DMS153 (cell line): ENCODE measurements around the gene CSF1R.

Experiments used
- DNase-seq: peaks from one replicate; lab custom pipeline; 2025; lab: John Stamatoyannopoulos, UW

The CSF1R gene

GRCh38 chr5:150085950-150086715 is at the start of gene CSF1R:
TSS of gene CSF1R (minus strand) at chr5:150086554. CDS start at chr5:150086427, 127 bp downstream.
- DNase-seq = no peak

GRCh38 chr5:150135557-150136304 is 49.4 kb upstream of the CSF1R start:
- no peak for DNase-seq

- DNase-seq = no peak
Observed at GRCh38 chr5:150134198-150134588, 47.8 kb upstream of the CSF1R start.

- no peak for DNase-seq
Observed at GRCh38 chr5:150133581-150134197, 47.3 kb upstream of the CSF1R start.

GRCh38 chr5:150132740-150133139 is 46.4 kb upstream of the CSF1R start:
- no peak for DNase-seq

GRCh38 chr5:150131978-150132694 is 45.8 kb upstream of the CSF1R start:
- DNase-seq = no peak

GRCh38 chr5:150131461-150131860 is 45.1 kb upstream of the CSF1R start:
- DNase-seq = no peak

GRCh38 chr5:150130493-150130922 is 44.2 kb upstream of the CSF1R start:
- DNase-seq = no peak

- DNase-seq = peak; percentile 1
Observed at GRCh38 chr5:150129813-150130492, 43.6 kb upstream of the CSF1R start.

- no peak for DNase-seq
Observed at GRCh38 chr5:150129454-150129812, 43.1 kb upstream of the CSF1R start.

- no peak for DNase-seq
Observed at GRCh38 chr5:150126921-150127265, 40.5 kb upstream of the CSF1R start.

- DNase-seq = no peak
Observed at GRCh38 chr5:150126199-150126920, 40.0 kb upstream of the CSF1R start.

GRCh38 chr5:150125334-150125733 is 39.0 kb upstream of the CSF1R start:
- no peak for DNase-seq

- no peak for DNase-seq
Observed at GRCh38 chr5:150124596-150124995, 38.2 kb upstream of the CSF1R start.

GRCh38 chr5:150124111-150124557 is 37.8 kb upstream of the CSF1R start:
- no peak for DNase-seq

GRCh38 chr5:150123542-150123941 is 37.2 kb upstream of the CSF1R start:
- no peak for DNase-seq

GRCh38 chr5:150122536-150123481 is 36.5 kb upstream of the CSF1R start:
- no peak for DNase-seq

GRCh38 chr5:150122158-150122510 is 35.8 kb upstream of the CSF1R start:
- no peak for DNase-seq

- DNase-seq = no peak
Observed at GRCh38 chr5:150121448-150122157, 35.2 kb upstream of the CSF1R start.
